ENCODE results near the gene CNOT4.

DNA sequence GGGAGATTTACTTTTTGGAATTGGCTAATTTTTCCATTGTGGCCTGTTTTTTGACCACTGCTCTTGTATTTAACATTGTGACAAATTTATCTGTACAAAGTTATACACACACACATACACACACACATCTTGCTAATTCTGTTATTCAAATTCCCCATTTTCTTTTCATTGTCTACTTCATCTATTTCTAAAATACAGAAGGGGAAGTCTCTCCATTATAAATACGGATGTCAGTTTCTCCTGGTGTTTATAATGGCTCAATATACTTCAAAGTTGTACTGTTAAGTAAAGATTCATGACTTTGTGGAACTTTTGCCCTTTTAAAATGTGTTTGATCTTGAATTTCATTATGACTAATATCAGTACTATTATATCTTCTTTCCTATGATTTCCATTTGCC is 81.0 kb downstream of the CNOT4 start:
- TF ChIP-seq RCOR1 (IDR thresholded peaks at IDR 0.05; ENCODE audit: insufficient replicate concordance, low read length), result no peak
- TF ChIP-seq, protein P1, sequence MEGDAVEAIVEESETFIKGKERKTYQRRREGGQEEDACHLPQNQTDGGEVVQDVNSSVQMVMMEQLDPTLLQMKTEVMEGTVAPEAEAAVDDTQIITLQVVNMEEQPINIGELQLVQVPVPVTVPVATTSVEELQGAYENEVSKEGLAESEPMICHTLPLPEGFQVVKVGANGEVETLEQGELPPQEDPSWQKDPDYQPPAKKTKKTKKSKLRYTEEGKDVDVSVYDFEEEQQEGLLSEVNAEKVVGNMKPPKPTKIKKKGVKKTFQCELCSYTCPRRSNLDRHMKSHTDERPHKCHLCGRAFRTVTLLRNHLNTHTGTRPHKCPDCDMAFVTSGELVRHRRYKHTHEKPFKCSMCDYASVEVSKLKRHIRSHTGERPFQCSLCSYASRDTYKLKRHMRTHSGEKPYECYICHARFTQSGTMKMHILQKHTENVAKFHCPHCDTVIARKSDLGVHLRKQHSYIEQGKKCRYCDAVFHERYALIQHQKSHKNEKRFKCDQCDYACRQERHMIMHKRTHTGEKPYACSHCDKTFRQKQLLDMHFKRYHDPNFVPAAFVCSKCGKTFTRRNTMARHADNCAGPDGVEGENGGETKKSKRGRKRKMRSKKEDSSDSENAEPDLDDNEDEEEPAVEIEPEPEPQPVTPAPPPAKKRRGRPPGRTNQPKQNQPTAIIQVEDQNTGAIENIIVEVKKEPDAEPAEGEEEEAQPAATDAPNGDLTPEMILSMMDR (conservative IDR thresholded peaks at IDR 0.05; ENCODE audit: low read depth, low read length), result no peak
- no peak for TF ChIP-seq POLR2A (IDR thresholded peaks at IDR 0.05; ENCODE audit: low read depth, low read length)
- no peak for TF ChIP-seq MXI1 (IDR thresholded peaks at IDR 0.05; ENCODE audit: borderline replicate concordance, low read depth, low read length)
- TF ChIP-seq, protein P2, sequence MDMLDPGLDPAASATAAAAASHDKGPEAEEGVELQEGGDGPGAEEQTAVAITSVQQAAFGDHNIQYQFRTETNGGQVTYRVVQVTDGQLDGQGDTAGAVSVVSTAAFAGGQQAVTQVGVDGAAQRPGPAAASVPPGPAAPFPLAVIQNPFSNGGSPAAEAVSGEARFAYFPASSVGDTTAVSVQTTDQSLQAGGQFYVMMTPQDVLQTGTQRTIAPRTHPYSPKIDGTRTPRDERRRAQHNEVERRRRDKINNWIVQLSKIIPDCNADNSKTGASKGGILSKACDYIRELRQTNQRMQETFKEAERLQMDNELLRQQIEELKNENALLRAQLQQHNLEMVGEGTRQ (IDR thresholded peaks at IDR 0.05; ENCODE audit: low read depth, low read length), result no peak

Measured in IMR-90 (cell line).